NCI-H1105 (cell line): ENCODE results near the gene PHKG2.
"Not testable (repeated sequence)": the region's sequence is repeated elsewhere in the genome, so short reads cannot be mapped to it uniquely, and the experiment has no call there.

ENCODE experiments used
- DNase-seq: peaks from one replicate; lab custom pipeline; 2025; lab: John Stamatoyannopoulos, UW

The PHKG2 gene, protein sequence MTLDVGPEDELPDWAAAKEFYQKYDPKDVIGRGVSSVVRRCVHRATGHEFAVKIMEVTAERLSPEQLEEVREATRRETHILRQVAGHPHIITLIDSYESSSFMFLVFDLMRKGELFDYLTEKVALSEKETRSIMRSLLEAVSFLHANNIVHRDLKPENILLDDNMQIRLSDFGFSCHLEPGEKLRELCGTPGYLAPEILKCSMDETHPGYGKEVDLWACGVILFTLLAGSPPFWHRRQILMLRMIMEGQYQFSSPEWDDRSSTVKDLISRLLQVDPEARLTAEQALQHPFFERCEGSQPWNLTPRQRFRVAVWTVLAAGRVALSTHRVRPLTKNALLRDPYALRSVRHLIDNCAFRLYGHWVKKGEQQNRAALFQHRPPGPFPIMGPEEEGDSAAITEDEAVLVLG

DNA sequence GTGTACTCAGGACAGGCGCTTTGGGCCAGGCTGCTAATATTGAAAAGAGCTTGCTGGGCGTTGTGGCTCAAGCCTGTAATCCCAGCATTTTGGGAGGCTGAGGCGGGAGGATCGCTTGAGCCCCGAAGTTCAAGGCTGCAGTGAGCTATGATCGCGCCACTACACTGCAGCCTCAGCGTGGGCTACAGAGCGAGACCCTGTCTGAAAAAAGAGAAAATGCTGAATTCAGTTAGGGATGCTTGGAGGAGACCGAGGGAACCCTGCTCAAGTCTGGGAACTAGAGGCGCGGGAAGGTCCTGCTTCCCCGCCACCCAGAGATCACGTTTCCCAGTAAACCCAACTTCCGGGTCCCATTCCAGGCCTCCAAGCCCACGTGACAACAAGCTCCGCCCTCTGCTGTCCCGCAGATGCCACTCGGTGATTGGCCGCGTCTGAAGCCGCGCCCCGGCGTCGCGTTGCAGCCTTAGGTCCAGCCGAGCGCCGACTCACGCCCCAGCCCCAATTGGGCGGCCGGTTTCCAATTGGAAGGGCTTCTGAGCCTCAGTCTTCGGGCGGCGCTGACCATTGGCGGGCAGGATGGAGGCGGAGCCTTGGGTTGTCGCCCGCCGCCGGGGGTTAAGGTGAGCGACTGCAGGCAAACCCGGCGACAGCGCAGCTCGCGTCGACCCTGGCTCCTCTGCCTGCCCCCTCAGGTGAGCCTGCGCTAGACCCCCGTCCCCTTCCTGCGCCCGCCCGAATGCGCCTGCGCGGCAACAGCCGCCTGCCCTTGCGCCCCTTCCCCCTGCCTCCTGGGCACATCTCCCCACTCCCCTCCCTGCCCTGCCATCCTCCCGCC, at the start of gene PHKG2:
Gene PHKG2 (plus strand): TSS at position 627 of the 835 bp plus-strand sequence. CDS start 396 bp downstream, outside the sequence.
- peak; percentile 98 for DNase-seq

DNA sequence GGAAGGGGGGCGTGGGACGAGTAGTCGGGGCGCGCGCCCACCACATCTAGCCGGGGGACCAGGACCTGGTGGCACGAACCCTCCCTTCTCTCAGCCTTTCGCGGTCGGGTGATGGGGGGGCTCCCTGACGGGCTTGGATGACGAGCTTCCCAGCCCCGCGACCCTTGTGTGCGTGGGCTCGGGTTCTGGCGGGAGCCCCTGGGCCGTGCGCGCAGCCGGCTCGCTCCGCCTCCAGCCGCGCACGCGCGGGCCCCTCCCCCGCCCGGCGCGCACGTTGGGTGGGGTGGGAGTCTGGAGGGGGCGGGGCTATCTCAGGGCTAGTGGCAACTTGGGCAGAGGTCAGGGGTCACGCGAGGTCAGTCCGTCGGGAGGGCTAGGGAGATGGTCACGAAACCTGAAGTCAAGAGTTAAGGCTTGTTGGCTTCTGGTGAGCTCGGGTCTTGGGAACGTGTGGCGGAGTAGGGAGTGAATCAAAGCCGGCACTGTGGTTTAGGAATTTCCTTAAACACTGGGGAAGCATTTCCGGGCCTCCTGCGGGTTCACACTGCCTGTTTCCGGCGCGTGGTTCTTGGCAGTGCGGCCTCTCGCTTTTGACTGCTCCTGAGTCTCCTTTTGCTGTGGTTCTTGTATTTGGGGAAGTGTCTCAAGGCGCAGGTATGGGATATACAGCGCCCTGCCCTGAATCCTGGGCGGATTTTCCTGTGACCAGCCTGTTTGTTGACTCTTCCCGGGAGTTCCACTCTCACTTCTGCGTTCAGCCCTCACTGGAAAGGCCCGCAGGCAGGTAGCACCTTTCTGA, 49.2 kb upstream of the PHKG2 start, which contains the start of gene SRCAP:
Gene SRCAP (plus strand): TSS at position 356 of the 799 bp plus-strand sequence. CDS start 1,654 bp downstream, outside the sequence.
- peak; percentile 75 for DNase-seq

DNA sequence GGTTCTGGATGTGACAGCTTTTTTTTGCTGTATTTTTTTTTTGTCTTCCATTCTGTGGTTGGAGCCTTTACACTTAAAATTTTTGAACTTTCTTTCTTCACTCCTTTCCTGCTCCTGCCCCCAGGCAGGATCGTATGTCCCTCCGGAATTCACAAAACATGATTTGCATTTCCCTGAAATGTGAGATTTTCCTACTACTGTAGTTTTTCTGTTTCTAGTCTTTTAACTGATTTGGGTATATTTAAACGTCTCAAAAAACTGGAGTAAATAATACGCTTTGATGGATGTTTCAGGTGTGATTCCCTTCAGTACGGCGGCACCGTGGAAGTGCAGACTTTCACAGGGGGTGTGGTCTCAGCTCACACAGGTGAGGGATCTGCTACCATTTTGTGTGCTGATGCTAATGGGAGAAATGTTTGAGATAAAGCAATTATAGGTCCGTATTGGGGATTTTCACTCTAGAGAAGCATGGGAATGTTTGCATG, 48.6 kb upstream of the PHKG2 start:
- DNase-seq: no peak

DNA sequence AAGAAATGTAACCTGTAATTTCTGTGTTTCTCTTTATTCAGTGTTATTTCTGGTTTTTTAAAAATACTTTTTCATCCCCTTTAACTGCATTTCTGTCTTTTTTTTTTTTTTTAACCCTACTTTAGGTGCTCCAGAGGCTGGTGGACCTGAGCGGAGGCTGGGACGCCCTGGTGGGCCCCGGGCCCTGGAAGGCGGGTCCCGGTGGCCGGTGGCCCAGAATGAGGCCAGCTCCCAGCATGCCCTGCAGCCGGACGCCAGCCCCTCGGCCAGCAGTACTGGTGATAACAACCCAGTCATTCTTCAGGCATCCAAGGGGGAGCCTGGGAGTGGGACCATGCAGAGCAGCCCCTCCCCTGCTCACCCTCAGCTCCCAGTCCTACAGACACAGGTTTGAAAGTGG, 47.7 kb upstream of the PHKG2 start:
- DNase-seq: no peak

DNA sequence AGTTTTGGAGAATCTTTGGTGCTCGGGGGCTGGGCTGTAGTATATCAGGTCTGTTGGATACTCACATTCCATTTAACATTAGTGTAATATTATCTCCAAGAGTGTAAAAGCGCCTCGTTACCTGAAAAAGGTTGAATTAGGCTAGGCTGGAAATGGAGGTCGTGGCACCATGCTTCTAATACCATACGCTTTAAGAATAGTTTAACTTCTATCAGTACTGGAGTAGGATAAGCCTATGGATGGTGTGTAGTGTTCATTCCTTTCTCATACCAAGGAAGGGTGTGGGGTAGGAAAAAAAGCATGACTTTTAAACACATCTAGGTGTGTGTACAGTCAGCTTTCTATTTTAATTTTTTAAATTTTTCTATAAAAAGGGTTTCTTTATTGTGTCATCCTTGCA, 47.3 kb upstream of the PHKG2 start:
- no peak for DNase-seq

DNA sequence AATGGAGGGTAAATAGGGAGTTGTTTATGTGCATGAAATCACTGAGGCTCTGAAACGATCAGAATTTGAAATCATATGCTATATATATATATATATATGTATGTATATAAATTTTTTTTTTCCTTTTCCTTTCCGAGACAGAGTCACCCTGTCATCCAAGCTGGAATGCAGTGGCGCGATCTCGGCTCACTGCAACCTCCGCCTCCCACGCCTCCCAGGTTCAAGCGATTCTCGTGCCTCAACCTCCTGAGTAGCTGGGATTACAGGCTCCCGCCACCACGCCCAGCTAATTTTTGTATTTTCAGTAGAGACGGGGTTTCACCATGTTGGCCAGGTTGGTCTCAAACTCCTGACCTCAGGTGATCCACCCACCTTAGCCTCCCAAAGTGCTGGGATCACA, 45.2 kb upstream of the PHKG2 start:
- DNase-seq: not testable (repeated sequence)

DNA sequence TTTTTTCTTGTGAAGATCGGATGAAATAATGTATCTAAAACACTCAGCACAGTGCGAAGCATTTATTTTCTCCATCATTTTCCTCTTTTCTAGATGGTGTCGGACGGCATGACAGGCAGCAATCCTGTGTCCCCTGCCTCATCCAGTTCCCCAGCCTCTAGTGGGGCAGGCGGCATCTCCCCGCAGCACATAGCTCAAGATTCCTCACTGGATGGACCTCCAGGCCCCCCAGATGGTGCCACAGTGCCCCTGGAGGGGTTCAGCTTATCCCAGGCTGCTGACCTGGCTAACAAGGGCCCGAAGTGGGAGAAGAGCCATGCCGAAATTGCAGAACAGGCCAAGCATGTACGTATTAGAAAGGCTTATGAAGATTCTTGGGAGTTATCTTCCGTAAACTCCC, 44.3 kb upstream of the PHKG2 start:
- no peak for DNase-seq

DNA sequence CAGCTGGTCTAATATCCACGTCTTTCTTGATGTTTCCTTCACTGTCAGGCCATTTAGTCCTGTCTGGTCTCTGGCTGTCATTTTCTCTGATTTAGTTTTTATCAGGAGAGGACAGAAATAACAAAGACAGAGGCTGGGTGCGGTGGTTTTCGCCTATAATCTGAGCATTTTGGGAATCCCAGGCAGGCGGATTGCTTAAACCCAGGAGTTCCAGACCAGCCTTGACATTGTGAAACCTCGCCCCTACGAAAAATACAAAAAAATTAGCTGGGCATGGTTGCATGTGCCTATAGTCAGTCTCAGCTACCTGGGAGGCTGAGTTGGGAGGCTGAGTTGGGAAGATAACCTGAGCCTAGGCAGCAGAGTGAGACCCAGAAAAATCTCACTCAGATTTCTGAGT, 42.2 kb upstream of the PHKG2 start:
- DNase-seq: no peak

DNA sequence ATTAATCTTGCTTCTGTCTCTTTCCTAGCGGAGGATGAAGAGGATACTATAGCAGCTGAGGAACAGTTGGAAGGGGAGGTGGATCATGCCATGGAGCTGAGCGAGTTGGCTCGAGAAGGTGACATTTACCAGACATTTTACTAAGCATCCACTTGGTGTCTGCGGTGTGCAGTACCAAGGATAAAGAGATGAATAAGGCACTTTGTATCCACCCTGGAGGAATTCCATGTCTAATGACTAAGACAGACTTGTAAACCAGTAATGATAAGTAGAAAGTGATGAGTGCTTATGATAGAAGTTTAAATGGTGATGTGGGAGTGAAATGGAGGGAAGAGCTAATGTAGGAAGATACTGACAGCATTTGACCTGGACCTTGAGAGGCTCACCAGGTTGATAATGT, 37.3 kb upstream of the PHKG2 start:
- DNase-seq: no peak

DNA sequence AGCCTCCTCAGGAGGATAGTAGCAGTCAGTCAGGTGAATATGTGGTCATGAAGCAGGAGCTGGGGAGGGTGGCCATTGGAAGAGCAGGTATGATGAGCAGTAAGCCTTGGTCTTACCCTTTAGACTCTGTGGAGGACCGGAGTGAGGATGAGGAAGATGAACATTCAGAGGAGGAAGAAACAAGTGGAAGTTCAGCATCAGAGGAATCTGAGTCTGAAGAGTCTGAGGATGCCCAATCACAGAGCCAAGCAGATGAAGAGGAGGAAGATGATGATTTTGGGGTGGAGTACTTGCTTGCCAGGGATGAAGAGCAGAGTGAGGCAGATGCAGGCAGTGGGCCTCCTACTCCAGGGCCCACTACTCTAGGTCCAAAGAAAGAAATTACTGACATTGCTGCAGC, 36.5 kb upstream of the PHKG2 start:
- no peak for DNase-seq

DNA sequence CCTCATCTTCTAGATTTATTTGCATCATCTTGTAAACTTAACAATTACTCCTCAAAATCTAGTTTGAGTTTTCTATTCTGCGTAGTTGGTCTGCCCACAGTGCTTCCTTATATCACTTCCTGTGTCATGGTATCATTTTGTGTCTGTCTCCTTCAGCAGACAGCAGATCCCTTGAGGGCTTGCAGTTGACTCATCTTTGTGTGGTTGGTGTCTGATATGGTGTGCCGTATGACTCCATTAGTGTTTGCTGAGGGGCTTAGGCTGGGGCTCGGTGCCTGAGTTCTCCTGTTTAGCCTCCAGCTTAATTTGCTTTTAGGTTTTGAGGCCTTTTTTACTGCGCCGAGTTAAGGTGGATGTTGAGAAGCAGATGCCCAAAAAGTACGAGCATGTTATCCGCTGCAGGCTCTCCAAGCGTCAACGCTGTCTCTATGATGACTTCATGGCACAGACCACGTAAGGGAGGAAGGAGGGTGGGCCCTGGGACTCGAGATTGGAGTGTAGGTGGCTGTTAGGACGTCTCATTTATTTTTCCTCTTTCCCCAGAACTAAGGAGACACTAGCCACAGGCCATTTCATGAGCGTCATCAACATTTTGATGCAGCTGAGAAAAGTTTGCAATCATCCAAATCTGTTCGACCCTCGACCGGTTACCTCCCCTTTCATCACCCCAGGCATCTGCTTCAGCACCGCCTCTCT, 32.3 kb upstream of the PHKG2 start:
- DNase-seq: no peak

DNA sequence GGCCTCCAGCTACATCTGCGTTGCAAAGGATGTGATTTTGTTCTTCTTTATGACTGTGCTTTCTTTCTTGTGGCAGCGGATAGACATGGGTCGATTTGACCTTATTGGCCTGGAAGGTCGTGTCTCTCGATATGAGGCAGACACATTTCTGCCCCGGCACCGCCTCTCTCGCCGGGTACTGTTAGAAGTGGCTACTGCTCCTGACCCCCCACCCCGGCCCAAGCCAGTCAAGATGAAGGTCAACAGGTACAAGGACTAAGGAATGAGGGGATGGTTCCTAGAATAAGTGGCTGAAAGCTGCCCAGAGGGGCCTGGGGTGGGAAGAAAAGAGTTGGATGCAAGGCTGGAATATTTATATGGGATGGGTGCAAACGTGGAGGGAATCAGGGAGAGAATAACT, 28.1 kb upstream of the PHKG2 start:
- no peak for DNase-seq

DNA sequence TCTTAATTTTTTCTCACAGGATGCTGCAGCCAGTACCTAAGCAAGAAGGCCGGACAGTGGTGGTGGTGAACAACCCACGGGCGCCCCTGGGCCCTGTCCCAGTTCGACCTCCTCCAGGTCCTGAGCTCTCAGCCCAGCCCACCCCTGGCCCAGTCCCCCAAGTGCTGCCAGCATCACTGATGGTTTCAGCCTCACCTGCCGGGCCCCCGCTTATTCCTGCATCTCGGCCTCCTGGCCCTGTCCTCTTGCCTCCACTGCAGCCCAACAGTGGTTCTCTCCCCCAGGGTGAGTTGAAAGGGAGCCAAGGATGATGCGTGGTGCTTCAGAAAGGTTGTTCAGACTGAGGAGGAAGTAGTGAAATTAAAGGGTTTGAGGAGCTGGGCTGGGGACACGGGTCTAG, 27.5 kb upstream of the PHKG2 start:
- no peak for DNase-seq

DNA sequence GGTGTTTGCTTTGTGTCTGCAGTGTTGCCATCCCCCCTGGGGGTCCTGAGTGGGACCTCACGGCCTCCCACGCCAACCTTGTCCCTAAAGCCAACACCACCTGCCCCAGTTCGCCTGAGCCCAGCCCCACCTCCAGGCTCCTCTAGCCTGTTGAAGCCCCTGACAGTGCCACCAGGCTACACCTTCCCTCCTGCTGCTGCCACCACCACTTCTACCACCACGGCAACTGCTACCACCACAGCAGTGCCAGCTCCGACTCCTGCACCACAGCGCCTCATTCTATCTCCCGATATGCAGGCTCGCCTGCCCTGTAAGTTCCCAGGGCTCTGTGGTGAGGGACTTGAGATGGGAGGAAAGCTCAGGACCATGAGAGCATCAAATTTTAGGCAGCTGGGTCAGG, 27.1 kb upstream of the PHKG2 start:
- no peak for DNase-seq

DNA sequence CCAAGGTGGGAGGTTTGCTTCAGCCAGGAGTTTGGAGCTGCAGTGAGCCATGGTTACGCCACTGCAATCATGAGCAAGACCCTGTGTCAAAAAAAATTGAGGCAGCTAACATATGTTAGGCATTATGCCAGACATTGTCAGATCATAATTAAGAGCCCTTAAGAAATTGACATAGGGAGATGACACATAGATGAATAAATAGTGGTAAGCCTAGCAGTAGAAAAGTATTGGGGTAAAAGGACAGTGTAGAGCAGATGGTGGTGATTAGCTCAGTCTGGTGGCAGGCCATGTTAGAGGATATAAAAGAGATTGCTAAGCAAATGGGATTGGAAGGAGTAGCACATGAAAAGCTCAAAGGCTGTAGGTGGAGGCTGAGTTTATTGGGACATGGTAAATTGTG, 26.6 kb upstream of the PHKG2 start:
- DNase-seq: no peak

DNA sequence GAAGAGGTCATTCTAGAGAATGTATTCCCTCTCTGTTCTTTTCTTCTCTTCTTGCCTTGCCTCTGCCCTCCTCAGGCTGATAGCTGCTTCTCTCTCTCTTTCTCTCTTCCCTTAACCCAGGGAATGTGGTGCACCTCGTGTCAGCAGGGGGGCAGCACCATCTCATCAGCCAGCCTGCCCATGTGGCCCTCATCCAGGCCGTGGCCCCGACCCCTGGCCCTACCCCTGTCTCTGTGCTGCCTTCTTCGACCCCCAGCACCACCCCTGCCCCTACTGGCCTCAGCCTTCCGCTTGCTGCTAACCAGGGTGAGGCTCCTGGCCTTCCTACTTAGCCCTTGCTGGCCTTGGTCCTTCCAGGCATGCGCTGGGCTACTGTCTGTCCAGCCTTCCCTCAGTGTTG, 25.8 kb upstream of the PHKG2 start:
- DNase-seq: no peak

DNA sequence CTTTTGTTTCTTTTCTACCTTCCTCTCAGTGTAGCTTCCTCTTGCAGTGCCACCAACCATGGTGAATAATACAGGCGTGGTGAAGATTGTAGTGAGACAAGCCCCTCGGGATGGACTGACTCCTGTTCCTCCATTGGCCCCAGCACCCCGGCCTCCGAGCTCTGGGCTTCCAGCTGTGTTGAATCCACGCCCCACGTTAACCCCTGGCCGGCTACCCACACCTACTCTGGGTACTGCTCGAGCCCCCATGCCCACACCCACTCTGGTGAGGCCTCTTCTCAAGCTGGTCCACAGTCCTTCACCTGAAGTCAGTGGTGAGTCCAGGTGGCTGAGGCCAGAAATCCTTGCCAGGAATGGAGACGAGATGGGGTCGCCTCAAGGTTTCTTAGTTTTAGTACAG, 25.3 kb upstream of the PHKG2 start:
- no peak for DNase-seq

DNA sequence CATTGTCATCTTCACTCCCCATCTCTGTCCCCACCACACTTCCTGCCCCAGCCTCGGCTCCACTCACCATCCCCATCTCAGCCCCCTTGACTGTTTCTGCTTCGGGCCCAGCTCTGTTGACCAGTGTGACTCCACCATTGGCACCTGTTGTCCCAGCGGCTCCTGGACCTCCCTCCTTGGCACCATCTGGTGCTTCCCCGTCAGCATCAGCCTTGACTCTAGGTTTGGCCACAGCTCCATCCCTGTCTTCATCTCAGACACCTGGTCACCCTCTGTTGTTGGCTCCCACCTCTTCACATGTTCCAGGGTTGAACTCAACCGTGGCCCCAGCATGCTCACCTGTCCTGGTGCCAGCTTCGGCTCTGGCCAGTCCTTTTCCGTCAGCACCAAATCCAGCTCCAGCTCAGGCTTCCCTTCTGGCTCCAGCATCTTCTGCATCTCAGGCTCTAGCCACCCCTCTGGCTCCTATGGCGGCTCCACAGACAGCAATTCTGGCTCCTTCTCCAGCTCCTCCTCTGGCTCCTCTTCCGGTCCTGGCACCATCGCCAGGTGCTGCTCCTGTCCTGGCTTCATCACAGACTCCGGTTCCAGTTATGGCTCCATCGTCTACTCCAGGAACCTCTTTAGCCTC, 24.4 kb upstream of the PHKG2 start:
- no peak for DNase-seq

DNA sequence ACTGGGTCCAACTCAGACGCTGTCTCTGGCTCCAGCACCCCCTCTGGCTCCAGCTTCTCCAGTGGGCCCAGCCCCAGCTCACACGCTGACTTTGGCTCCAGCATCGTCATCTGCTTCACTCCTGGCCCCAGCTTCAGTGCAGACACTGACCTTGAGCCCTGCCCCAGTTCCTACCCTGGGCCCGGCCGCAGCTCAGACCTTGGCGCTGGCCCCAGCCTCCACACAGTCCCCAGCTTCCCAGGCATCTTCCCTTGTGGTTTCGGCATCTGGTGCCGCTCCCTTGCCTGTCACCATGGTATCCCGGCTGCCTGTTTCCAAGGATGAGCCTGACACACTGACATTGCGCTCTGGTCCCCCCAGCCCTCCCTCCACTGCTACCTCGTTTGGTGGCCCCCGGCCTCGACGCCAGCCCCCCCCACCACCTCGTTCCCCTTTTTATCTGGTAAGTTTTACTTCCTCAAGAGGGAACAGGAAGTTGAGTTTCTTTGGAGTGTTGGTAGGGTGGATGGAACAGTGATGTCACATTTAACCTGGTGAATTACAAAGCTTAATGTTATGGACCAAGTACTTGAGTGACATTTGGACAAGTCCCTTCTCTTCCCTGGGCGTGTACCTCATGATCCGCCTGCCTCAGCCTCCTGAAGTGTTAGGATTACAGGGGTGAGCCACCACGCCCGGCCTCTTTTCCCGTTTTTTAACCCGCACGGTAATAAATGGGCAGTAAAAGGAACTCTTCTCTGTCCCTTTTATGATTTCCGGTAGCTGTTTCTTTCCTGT, 23.4 kb upstream of the PHKG2 start:
- DNase-seq: no peak

DNA sequence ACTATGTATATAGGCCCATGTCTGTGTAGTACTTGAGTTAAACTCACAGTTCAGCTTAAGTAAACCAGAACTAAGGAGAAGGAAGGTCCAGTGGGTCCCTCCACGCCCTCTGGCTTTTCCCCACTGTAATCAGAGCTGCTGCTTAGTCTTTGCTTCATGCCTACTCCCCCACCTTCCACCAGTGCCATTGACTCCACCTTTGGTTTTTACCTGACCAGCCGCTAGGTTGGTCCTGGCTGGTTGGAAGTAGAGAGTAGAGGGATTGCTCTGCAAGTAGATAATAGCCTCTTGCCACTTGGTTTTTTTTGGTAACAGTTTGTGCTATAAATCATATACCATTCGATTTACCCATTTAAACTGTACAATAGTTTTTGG, 22.8 kb upstream of the PHKG2 start:
- no peak for DNase-seq
